ENCODE measurements around the gene PABPC3. TPM values are rescaled to one million over a fixed set of nuclear protein-coding genes. Genes with fewer than 3 reads are reported as not detected.

The PABPC3 gene
- total RNA-seq, 1 experiment from 2014 or later = 0.59 TPM

GRCh38 chr13:25130944-25131343 is 35.0 kb downstream of the PABPC3 start:
- no peaks in the 10 kb centered on the region for H3K9me3 Mint-ChIP-seq (ENCODE audit: unreplicated experiment)
- H3K36me3 Mint-ChIP-seq (ENCODE audit: insufficient read depth, unreplicated experiment) = no peaks in the 10 kb centered on the region
- intact Hi-C loops (cut with micrococcal nuclease; ENCODE audit: unreplicated experiment) = no loop called here
- H3K4me1 Mint-ChIP-seq (ENCODE audit: low read depth, unreplicated experiment) = no peaks in the 10 kb centered on the region
- H3K27ac Mint-ChIP-seq (ENCODE audit: unreplicated experiment) = no peak overlapping the region
- H3K4me1 ChIP-seq = no peaks in the 10 kb centered on the region
- H3K9me3 ChIP-seq = peaks cover 6% of the 10 kb centered on the region; the same call in 1 of the 2 replicates
- POLR2A ChIA-PET = no interaction called here
- no TSS peak for BruUV-seq (replicated peaks)
- H3K27me3 ChIP-seq (replicated peaks; ENCODE audit: control insufficient read depth, insufficient read depth, low read length) = no peaks in the 10 kb centered on the region
- H3K27me3 Mint-ChIP-seq (ENCODE audit: insufficient read depth, unreplicated experiment) = peaks cover 2% of the 10 kb centered on the region
- CTCF ChIA-PET = no interaction called here
- TF ChIP-seq CTCF (IDR thresholded peaks at IDR 0.05; ENCODE audit: insufficient read depth in 1 of 2, low read depth in 1 of 2, low read length in 1 of 2, severe bottlenecking in 1 of 2, unreplicated experiment in 1 of 2) = no peak
- no peak for DNase-seq
- no peak overlapping the region for H3K4me3 ChIP-seq (ENCODE audit: low read depth, low read length)
- H3K36me3 ChIP-seq (ENCODE audit: control insufficient read depth, insufficient read depth, low read length) = no peaks in the 10 kb centered on the region
- H3K4me3 Mint-ChIP-seq (ENCODE audit: unreplicated experiment) = no peak overlapping the region

GRCh38 chr13:25131881-25132420 is 36.0 kb downstream of the PABPC3 start:
- intact Hi-C loops (cut with micrococcal nuclease; ENCODE audit: unreplicated experiment) = no loop called here
- no peak overlapping the region for H3K4me3 Mint-ChIP-seq (ENCODE audit: unreplicated experiment)
- ChIA-PET CTCF (no interaction called here), POLR2A (no interaction called here)
- no peak overlapping the region for H3K27ac Mint-ChIP-seq (ENCODE audit: unreplicated experiment)
- Histone ChIP-seq H3K4me3 (ENCODE audit: low read depth, low read length) (no peak overlapping the region), H3K4me1 (no peaks in the 10 kb centered on the region), H3K27me3 (replicated peaks; ENCODE audit: control insufficient read depth, insufficient read depth, low read length) (no peaks in the 10 kb centered on the region), H3K9me3 (peaks cover 4% of the 10 kb centered on the region; the same call in 1 of the 2 replicates), H3K36me3 (ENCODE audit: control insufficient read depth, insufficient read depth, low read length) (no peaks in the 10 kb centered on the region)
- no peaks in the 10 kb centered on the region for H3K36me3 Mint-ChIP-seq (ENCODE audit: insufficient read depth, unreplicated experiment)
- H3K9me3 Mint-ChIP-seq (ENCODE audit: unreplicated experiment) = no peaks in the 10 kb centered on the region
- no TSS peak for BruUV-seq (replicated peaks)
- no peaks in the 10 kb centered on the region for H3K4me1 Mint-ChIP-seq (ENCODE audit: low read depth, unreplicated experiment)
- no peak for DNase-seq
- peaks cover 2% of the 10 kb centered on the region for H3K27me3 Mint-ChIP-seq (ENCODE audit: insufficient read depth, unreplicated experiment)
- no peak for TF ChIP-seq CTCF (IDR thresholded peaks at IDR 0.05; ENCODE audit: insufficient read depth in 1 of 2, low read depth in 1 of 2, low read length in 1 of 2, severe bottlenecking in 1 of 2, unreplicated experiment in 1 of 2)

GRCh38 chr13:25132751-25133390 is 36.9 kb downstream of the PABPC3 start:
- Mint-ChIP-seq H3K27me3 (ENCODE audit: insufficient read depth, unreplicated experiment) (peaks cover 7% of the 10 kb centered on the region), H3K9me3 (ENCODE audit: unreplicated experiment) (no peaks in the 10 kb centered on the region), H3K36me3 (ENCODE audit: insufficient read depth, unreplicated experiment) (no peaks in the 10 kb centered on the region), H3K27ac (ENCODE audit: unreplicated experiment) (no peak overlapping the region), H3K4me3 (ENCODE audit: unreplicated experiment) (no peak overlapping the region), H3K4me1 (ENCODE audit: low read depth, unreplicated experiment) (no peaks in the 10 kb centered on the region)
- H3K4me1 ChIP-seq = no peaks in the 10 kb centered on the region
- intact Hi-C loops (cut with micrococcal nuclease; ENCODE audit: unreplicated experiment) = no loop called here
- no peaks in the 10 kb centered on the region for H3K27me3 ChIP-seq (replicated peaks; ENCODE audit: control insufficient read depth, insufficient read depth, low read length)
- H3K4me3 ChIP-seq (ENCODE audit: low read depth, low read length) = no peak overlapping the region
- DNase-seq = no peak
- CTCF ChIA-PET = no interaction called here
- TF ChIP-seq CTCF (IDR thresholded peaks at IDR 0.05; ENCODE audit: insufficient read depth in 1 of 2, low read depth in 1 of 2, low read length in 1 of 2, severe bottlenecking in 1 of 2, unreplicated experiment in 1 of 2) = no peak
- POLR2A ChIA-PET = no interaction called here
- no peaks in the 10 kb centered on the region for H3K36me3 ChIP-seq (ENCODE audit: control insufficient read depth, insufficient read depth, low read length)
- H3K9me3 ChIP-seq = 0 out of 2 replicates have a peak, but pooled peaks cover 4% of the 10 kb centered on the region
- BruUV-seq (replicated peaks) = no TSS peak
